B cell (primary cell): Measurements from ENCODE around the gene TFPI2. TPM values are rescaled to one million over a fixed set of nuclear protein-coding genes. Genes with fewer than 3 reads are reported as not detected.

Source experiments
- ATAC-seq: fragments of 200-7000 bp; cut with Tn5 transposase; one replicate; pipeline ENCODE4 v1.10.0; 2021; ENCODE audit warnings: low read depth, mild to moderate bottlenecking, moderate number of reproducible peaks, moderate library complexity
- CTCF ChIA-PET: fragments of 350-600 bp; sonication (Branson Sonifier 250); formaldehyde crosslinking; loops from one replicate; lab custom pipeline; 2021; ENCODE audit warnings: antibody characterized with exemption, inconsistent platforms; lab: Charles Lee
- POLR2A ChIA-PET: fragments of 350-600 bp; sonication (Branson Sonifier 250); formaldehyde crosslinking; loops from one replicate; lab custom pipeline; 2021; ENCODE audit warnings: antibody characterized with exemption; lab: Charles Lee
- DNase-seq: peaks from one replicate; pipeline ENCODE4 v3.0.0; 2013
- H2AFZ ChIP-seq: 2 replicates; pipeline ENCODE4 v1.6.1; 2012; ENCODE audit warnings: mild to moderate bottlenecking, low read depth, low read length; ENCODE audit not compliant: insufficient read depth, poor library complexity, severe bottlenecking
- H3K27ac ChIP-seq, 2 donors: 1 replicate in 1 of 2; 2 replicates in 1 of 2; pipeline ENCODE4 v1.5.1; 2012 to 2013; ENCODE audit warnings: low read length in 2 of 2, mild to moderate bottlenecking in 2 of 2, moderate library complexity in 1 of 2
- H3K27me3 ChIP-seq, 4 experiments: fragments of 200-600 bp in 1 of 4; sonication (generic) in 1 of 4; replicated peaks in 1 of 4; 1 replicate in 2 of 4; 2 replicates in 2 of 4; pipeline versions ENCODE4 v1.6.1 to v1.7.0; 2013 to 2016; ENCODE audit warnings: low read length in 3 of 4, mild to moderate bottlenecking in 2 of 4, mixed read lengths in 1 of 4, moderate library complexity in 1 of 4; ENCODE audit not compliant: insufficient read depth in 4 of 4, control insufficient read depth in 3 of 4; ENCODE audit errors: control extremely low read depth in 1 of 4
- H3K36me3 ChIP-seq, 2 experiments: replicated peaks in 1 of 2; 1 replicate in 1 of 2; 2 replicates in 1 of 2; pipeline versions ENCODE4 v1.6.1 to v1.7.1; 2013; ENCODE audit warnings: low read length in 1 of 2; ENCODE audit not compliant: insufficient read depth in 2 of 2, control insufficient read depth in 1 of 2; ENCODE audit errors: control extremely low read depth in 1 of 2, extremely low read depth in 1 of 2
- H3K4me1 ChIP-seq, 2 donors: fragments of 200-600 bp in 1 of 2; sonication (generic) in 1 of 2; 1 replicate in 1 of 2; 2 replicates in 1 of 2; pipeline versions ENCODE4 v1.5.1 to v1.6.1; 2013 to 2017; ENCODE audit warnings: low read length in 2 of 2; ENCODE audit not compliant: control insufficient read depth in 2 of 2, insufficient read depth in 2 of 2
- H3K4me2 ChIP-seq: replicated peaks from 2 replicates; pipeline ENCODE3; 2012; ENCODE audit warnings: mild to moderate bottlenecking, low read depth, low read length; ENCODE audit not compliant: poor library complexity, severe bottlenecking
- H3K4me3 ChIP-seq, 5 experiments: fragments of 200-600 bp in 1 of 5; sonication (generic) in 1 of 5; 1 replicate in 3 of 5; 2 replicates in 2 of 5; pipeline versions ENCODE4 v1.5.1 to v1.7.0; 2011 to 2016; ENCODE audit warnings: low read length in 4 of 5, mild to moderate bottlenecking in 4 of 5, low read depth in 2 of 5, control low read depth in 1 of 5, moderate library complexity in 1 of 5; ENCODE audit not compliant: insufficient read depth in 1 of 5; ENCODE audit errors: control extremely low read depth in 1 of 5, extremely low read depth in 1 of 5
- H3K79me2 ChIP-seq: fragments of 200-600 bp; sonication (generic); one replicate; pipeline ENCODE4 v1.6.0; 2016; ENCODE audit warnings: low read length; ENCODE audit not compliant: control insufficient read depth, insufficient read depth
- H3K9ac ChIP-seq: fragments of 200-600 bp; sonication (generic); 2 replicates; pipeline ENCODE4 v1.6.1; 2017; ENCODE audit warnings: mild to moderate bottlenecking, low read length, moderate library complexity
- H3K9me3 ChIP-seq, 3 donors: one replicate each; pipeline versions ENCODE4 v1.6.1 to v1.7.1; 2013; ENCODE audit warnings: low read length in 2 of 3; ENCODE audit not compliant: control insufficient read depth in 2 of 3, insufficient read depth in 1 of 3; ENCODE audit errors: control extremely low read depth in 1 of 3
- H4K20me1 ChIP-seq: 2 replicates; pipeline ENCODE4 v1.6.0; 2012; ENCODE audit warnings: mild to moderate bottlenecking, low read length; ENCODE audit not compliant: insufficient read depth, control insufficient read depth, poor library complexity, severe bottlenecking
- H3K27ac Mint-ChIP-seq: one replicate; pipeline ENCODE4 v1.8.0; 2021; ENCODE audit warnings: mixed read lengths
- H3K27me3 Mint-ChIP-seq: one replicate; pipeline ENCODE4 v1.8.0; 2021; ENCODE audit warnings: mixed read lengths
- H3K4me1 Mint-ChIP-seq: one replicate; pipeline ENCODE4 v1.8.0; 2021; ENCODE audit warnings: mixed read lengths
- H3K4me3 Mint-ChIP-seq: one replicate; pipeline ENCODE4 v1.8.0; 2021; ENCODE audit warnings: mixed read lengths
- H3K9me3 Mint-ChIP-seq: one replicate; pipeline ENCODE4 v1.8.0; 2022; ENCODE audit warnings: mixed read lengths; ENCODE audit not compliant: insufficient read depth
- CTCF ChIP-seq: fragments of 200-600 bp; IDR thresholded peaks from one replicate; pipeline ENCODE4 v1.8.0; 2022; ENCODE audit warnings: antibody characterized with exemption, mild to moderate bottlenecking
- EZH2 ChIP-seq: IDR thresholded peaks from 2 replicates; pipeline ENCODE4 v1.6.1; 2012; ENCODE audit warnings: borderline replicate concordance, low read depth, mild to moderate bottlenecking, moderate library complexity, low read length; ENCODE audit not compliant: insufficient read depth, poor library complexity, severe bottlenecking
- WGBS: methylation state at CpG from one replicate; pipeline ENCODE4 v1.1.5; 2013; ENCODE audit warnings: missing lambda C conversion rate; ENCODE audit not compliant: insufficient coverage; 5-methylcytosine and 5-hydroxymethylcytosine counted together
- intact Hi-C: fragments of 100-400 bp; cut with micrococcal nuclease; formaldehyde crosslinking; loops from one replicate; pipeline ENCODE4 v1.10.0; 2022
- polyA plus RNA-seq: library from polyadenylated mRNA; depleted of rRNA; stranded (reverse); fragments of >200 nt; gene quantifications from 2 replicates; pipeline ENCODE4 v1.2.3, GENCODE V29; 2012
- total RNA-seq, 2 donors: library from RNA; stranded (reverse); fragments of 120-200 nt in 1 of 2; gene quantifications; 1 replicate in 1 of 2; 2 replicates in 1 of 2; pipeline versions ENCODE4 v1.2.3 to v1.2.4, GENCODE V29; 2013 to 2022

TFPI2 gene
- total and polyA plus RNA-seq, 2 donors (not counting 1 experiment from before 2014, with no cell fraction given), result 0.21 to 0.96 TPM

- H3K27ac ChIP-seq, result no peak overlapping the region
- CTCF ChIA-PET, result interaction anchor here (0.6 to 7.1 kb wide), 31 partner anchors 9 to 627 kb away, joined by 3 to 190 read pairs (median 4); partner anchors contain the start of genes COL1A2 and GNG11
- no peaks in the 10 kb centered on the region for H3K36me3 ChIP-seq
- TF ChIP-seq EZH2, result no peak
- peak; percentile 80 for TF ChIP-seq CTCF
- ATAC-seq, result peak; percentile 41
- H3K4me2 ChIP-seq, result no peak overlapping the region
- no peaks in the 10 kb centered on the region for H3K9me3 ChIP-seq
- peak; percentile 66 for DNase-seq
- H3K9me3 Mint-ChIP-seq, result no peaks in the 10 kb centered on the region
- H3K27me3 ChIP-seq, result no peaks in the 10 kb centered on the region
- H2AFZ ChIP-seq, result no peak overlapping the region
- H3K4me1 ChIP-seq, result no peaks in the 10 kb centered on the region
- no peaks in the 10 kb centered on the region for H3K79me2 ChIP-seq
- intact Hi-C loops, result loop anchor here (1.0 to 5.0 kb wide), 5 partner anchors 184 to 1784 kb away; no protein-coding TSS in a partner anchor
- H4K20me1 ChIP-seq, result no peaks in the 10 kb centered on the region
- peaks cover 25% of the 10 kb centered on the region for H3K27me3 Mint-ChIP-seq
- no peak overlapping the region for H3K27ac Mint-ChIP-seq
- H3K4me3 ChIP-seq, result no peak overlapping the region
- no peak overlapping the region for H3K4me3 Mint-ChIP-seq
- POLR2A ChIA-PET, result no interaction called here
- no CpG with 5 or more reads among the region's 1 CpG for WGBS
- H3K4me1 Mint-ChIP-seq, result no peaks in the 10 kb centered on the region
- H3K9ac ChIP-seq, result no peak overlapping the region
Observed at GRCh38 chr7:93902777-93903423, 12.3 kb upstream of the TFPI2 start.

- POLR2A ChIA-PET, result no interaction called here
- Histone ChIP-seq H3K9ac (no peak overlapping the region), H2AFZ (no peak overlapping the region), H3K27me3 (peaks cover 0 to 2% (median under 1%) of the 10 kb centered on the region in 4 experiments), H3K9me3 (no peaks in the 10 kb centered on the region), H3K4me3 (no peak overlapping the region), H3K27ac (no peak overlapping the region), H3K4me2 (no peak overlapping the region), H3K4me1 (no peaks in the 10 kb centered on the region), H3K36me3 (no peaks in the 10 kb centered on the region), H4K20me1 (no peaks in the 10 kb centered on the region), H3K79me2 (no peaks in the 10 kb centered on the region)
- H3K27me3 Mint-ChIP-seq, result peaks cover 38% of the 10 kb centered on the region
- DNase-seq (no peak), ATAC-seq (no peak)
- no peak overlapping the region for H3K4me3 Mint-ChIP-seq
- CTCF ChIA-PET, result interaction anchor here (7.1 kb wide), 1 partner anchor 189 kb away, joined by 190 read pairs; no protein-coding TSS in a partner anchor
- WGBS, result 86% methylated on average over 1 of the region's 2 CpGs
- no peaks in the 10 kb centered on the region for H3K4me1 Mint-ChIP-seq
- no peaks in the 10 kb centered on the region for H3K9me3 Mint-ChIP-seq
- intact Hi-C loops, result no loop called here
- H3K27ac Mint-ChIP-seq, result no peak overlapping the region
- TF ChIP-seq CTCF, result no peak
- TF ChIP-seq EZH2, result no peak
Observed at GRCh38 chr7:93897680-93898079, 7.1 kb upstream of the TFPI2 start.
